Measurements from ENCODE around the gene SPIN1.

GRCh38 chr9:88503845-88504764, 115.9 kb downstream of the SPIN1 start:
- TF ChIP-seq CTCF (IDR thresholded peaks at IDR 0.05) (peak in 1 of 3 donors; percentile 34), POLR2A (IDR thresholded peaks at IDR 0.05) (no peak)
